ENCODE measurements around the gene ANO4. TPM values are rescaled to one million over a fixed set of nuclear protein-coding genes. Genes with fewer than 3 reads are reported as not detected.
A peak's percentile ranks its signal among the peaks of the same experiment; 100 is the strongest.

ANO4 gene
- total RNA-seq, 1 donor from 2014 or later, result not detected

DNA sequence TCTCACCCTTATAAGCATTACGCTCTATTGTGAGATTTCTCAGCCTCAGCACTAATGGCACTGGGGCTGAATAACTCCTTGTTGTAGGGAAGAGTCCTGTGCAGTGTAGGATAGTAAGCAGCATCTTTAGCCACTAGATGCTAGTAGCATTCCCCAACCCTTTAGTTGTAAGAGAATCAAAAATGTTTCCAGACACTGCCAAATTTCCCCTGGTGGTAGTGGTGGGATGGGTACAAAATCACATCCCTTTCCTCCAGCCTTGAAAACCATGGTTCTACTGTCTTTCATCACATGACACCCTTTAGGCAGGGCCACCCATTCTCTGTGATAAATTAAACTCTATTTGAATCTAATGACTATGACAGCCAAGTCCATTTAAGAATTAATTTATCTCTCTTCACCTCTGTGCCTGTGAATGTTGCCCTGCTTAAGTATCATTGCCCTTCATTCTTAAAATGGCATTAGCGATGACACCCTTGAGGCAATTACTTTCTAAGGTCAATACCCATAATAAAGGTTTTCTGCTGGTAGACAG, 199.4 kb downstream of the ANO4 start:
- no peaks in the 10 kb centered on the region for H3K36me3 Mint-ChIP-seq (ENCODE audit: low read depth)

DNA sequence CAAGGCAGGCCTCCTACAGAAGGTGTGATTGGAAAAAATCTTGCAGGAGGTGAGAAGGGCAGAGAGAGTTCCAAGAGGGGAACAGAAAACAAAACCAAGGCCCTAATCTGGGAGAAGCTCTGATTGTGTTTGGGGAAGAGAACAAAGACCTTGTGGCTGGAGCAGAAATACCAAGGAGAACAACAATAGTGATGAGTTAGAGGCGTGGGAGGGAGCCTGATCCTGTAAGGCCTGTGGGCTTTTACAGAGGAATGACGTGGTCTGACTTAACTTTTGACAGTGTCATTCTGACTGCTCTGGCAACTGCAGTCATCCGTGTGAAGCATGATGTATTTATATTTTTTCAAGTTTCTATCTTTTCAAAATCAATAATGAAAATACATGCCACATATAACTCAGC, 200.6 kb downstream of the ANO4 start:
- TF ChIP-seq, protein P1, sequence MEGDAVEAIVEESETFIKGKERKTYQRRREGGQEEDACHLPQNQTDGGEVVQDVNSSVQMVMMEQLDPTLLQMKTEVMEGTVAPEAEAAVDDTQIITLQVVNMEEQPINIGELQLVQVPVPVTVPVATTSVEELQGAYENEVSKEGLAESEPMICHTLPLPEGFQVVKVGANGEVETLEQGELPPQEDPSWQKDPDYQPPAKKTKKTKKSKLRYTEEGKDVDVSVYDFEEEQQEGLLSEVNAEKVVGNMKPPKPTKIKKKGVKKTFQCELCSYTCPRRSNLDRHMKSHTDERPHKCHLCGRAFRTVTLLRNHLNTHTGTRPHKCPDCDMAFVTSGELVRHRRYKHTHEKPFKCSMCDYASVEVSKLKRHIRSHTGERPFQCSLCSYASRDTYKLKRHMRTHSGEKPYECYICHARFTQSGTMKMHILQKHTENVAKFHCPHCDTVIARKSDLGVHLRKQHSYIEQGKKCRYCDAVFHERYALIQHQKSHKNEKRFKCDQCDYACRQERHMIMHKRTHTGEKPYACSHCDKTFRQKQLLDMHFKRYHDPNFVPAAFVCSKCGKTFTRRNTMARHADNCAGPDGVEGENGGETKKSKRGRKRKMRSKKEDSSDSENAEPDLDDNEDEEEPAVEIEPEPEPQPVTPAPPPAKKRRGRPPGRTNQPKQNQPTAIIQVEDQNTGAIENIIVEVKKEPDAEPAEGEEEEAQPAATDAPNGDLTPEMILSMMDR (IDR thresholded peaks at IDR 0.05), result no peak
- Mint-ChIP-seq H3K27me3 (no peaks in the 10 kb centered on the region), H3K4me1 (no peaks in the 10 kb centered on the region), H3K9me3 (no peaks in the 10 kb centered on the region), H3K4me3 (no peak overlapping the region), H3K36me3 (ENCODE audit: low read depth) (no peaks in the 10 kb centered on the region), H3K27ac (no peak overlapping the region)
- POLR2A ChIA-PET, result no interaction called here
- intact Hi-C loops (cut with micrococcal nuclease), result no loop called here
- CTCF ChIA-PET, result no interaction called here
- DNase-seq, result no peak
- ATAC-seq (ENCODE audit: low read depth), result no peak

More for the DNA sequence above, 199.4 kb downstream of the ANO4 start:
- CTCF ChIA-PET, result no interaction called here
- Mint-ChIP-seq H3K27ac (no peak overlapping the region), H3K4me1 (no peaks in the 10 kb centered on the region), H3K9me3 (peaks cover 2% of the 10 kb centered on the region), H3K4me3 (no peak overlapping the region), H3K27me3 (no peaks in the 10 kb centered on the region)
- ATAC-seq (ENCODE audit: low read depth) (no peak), DNase-seq (no peak)
- intact Hi-C loops (cut with micrococcal nuclease), result no loop called here
- POLR2A ChIA-PET, result no interaction called here
- TF ChIP-seq, protein P1 (IDR thresholded peaks at IDR 0.05), result no peak

DNA sequence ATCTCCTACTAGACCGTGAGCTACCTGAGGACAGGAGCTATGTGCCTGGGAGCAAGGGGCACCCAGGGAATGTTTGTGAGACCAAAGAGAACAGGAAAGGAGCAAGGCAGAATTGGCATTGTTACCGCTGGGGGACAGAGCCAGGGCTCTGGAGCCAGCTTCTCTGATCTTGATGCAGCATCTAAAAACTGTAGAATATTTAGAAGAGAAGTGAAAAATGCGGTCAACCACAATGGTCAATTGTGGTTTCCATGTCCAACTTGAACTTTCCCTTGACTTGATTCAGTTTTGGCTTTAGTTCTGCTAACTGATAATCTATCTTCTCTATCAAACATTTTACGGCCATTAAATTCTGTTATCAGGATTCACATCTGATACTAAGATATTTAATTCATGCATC, 201.2 kb downstream of the ANO4 start:
- CTCF ChIA-PET, result no interaction called here
- DNase-seq, result no peak
- Mint-ChIP-seq H3K4me1 (no peaks in the 10 kb centered on the region), H3K9me3 (no peaks in the 10 kb centered on the region), H3K27ac (no peak overlapping the region), H3K36me3 (ENCODE audit: low read depth) (no peaks in the 10 kb centered on the region), H3K27me3 (no peaks in the 10 kb centered on the region), H3K4me3 (no peak overlapping the region)
- TF ChIP-seq, protein P1 (IDR thresholded peaks at IDR 0.05), result no peak
- intact Hi-C loops (cut with micrococcal nuclease), result no loop called here
- POLR2A ChIA-PET, result no interaction called here
- no peak for ATAC-seq (ENCODE audit: low read depth)

DNA sequence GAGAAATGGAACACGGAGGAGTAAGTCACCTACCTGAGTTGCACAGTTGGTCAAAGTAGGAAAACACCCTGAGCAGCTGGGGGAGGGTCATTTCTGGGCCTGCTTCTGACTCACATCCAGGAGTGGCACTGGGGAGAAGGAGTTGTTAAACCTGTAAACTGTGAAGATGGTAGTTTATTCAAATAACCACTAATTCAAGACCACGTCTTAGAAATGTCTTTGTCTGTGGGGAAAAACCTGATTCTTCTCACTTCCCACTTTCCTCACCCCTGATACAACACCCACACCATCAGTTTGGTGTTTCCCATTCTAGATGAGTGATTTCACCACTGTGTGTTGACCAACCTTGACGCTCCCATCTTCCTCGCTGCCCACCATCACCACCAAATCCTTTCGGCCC, 207.1 kb downstream of the ANO4 start:
- Mint-ChIP-seq H3K4me3 (no peak overlapping the region), H3K27ac (no peak overlapping the region), H3K9me3 (peaks cover 2% of the 10 kb centered on the region), H3K36me3 (ENCODE audit: low read depth) (no peaks in the 10 kb centered on the region), H3K4me1 (no peaks in the 10 kb centered on the region), H3K27me3 (no peaks in the 10 kb centered on the region)
- ChIA-PET CTCF (no interaction called here), POLR2A (no interaction called here)
- TF ChIP-seq, protein P1 (IDR thresholded peaks at IDR 0.05), result no peak
- ATAC-seq (ENCODE audit: low read depth), result peak; percentile 25
- DNase-seq, result no peak
- intact Hi-C loops (cut with micrococcal nuclease), result no loop called here

DNA sequence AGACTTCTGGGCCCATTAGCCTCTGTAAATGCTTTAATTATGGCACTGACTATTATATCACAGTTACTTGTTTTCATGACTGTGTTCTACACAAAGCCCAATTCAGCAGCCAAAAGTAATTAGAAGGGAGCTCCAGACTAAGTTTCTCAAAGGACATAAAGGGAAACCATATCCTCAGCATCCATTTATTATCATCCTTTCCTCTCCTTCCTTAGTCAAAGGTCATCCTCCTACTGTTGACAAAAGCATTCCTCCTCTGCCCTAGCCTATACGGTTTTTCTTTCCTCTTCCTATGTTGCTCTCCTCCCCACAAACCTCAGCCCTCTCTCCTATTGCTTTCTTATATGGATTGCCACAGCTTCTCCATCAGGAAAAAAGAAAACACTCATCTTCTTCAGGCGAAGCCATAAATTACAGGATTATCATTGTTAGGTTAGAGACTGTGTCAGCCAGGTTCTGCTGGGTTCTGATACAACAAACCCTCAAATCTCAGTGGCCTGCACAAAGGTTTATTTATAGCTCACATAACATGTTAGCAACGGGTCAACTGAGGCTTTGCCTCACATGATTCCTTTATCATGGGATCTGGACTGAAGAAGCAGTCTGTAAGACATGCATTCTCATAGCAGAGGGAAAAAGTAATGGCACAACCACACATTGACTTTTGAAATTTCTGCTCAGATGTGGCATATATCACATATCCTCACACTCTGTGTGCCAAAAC, 208.3 kb downstream of the ANO4 start:
- TF ChIP-seq, protein P1 (IDR thresholded peaks at IDR 0.05), result no peak
- intact Hi-C loops (cut with micrococcal nuclease), result no loop called here
- no peak overlapping the region for H3K4me3 Mint-ChIP-seq

More for the DNA sequence above, 208.3 kb downstream of the ANO4 start:
- ChIA-PET CTCF (no interaction called here), POLR2A (no interaction called here)
- Mint-ChIP-seq H3K9me3 (peaks cover 2% of the 10 kb centered on the region), H3K27ac (no peak overlapping the region), H3K36me3 (ENCODE audit: low read depth) (no peaks in the 10 kb centered on the region), H3K27me3 (no peaks in the 10 kb centered on the region), H3K4me1 (no peaks in the 10 kb centered on the region)
- DNase-seq (no peak), ATAC-seq (ENCODE audit: low read depth) (no peak)

All from activated B cell treated with CpG ODN at 0.5 μM for 24 hours (primary cell).